IMR-90 (cell line): Measurements from ENCODE around the gene PHPT1. TPM values are rescaled to one million over a fixed set of nuclear protein-coding genes. Genes with fewer than 3 reads are reported as not detected.
A peak's percentile ranks its signal among the peaks of the same experiment; 100 is the strongest.

Experiments
- ATAC-seq: fragments of 200-7000 bp; cut with Tn5 transposase; 2 replicates; pipeline ENCODE4 v1.9.1; 2020; ENCODE audit warnings: low read depth, mild to moderate bottlenecking, moderate library complexity
- BruUV-seq: library from RNA; stranded (reverse); fragments of 400-500 nt; replicated peaks from 2 replicates; lab custom pipeline; 2021; lab: Mats Ljungman, UMichigan
- CTCF ChIA-PET: fragments of 300-600 bp; formaldehyde crosslinking; extraction: SDS; loops from one replicate; lab custom pipeline; 2021; ENCODE audit warnings: antibody characterized with exemption; lab: Yijun Ruan, JAX
- POLR2A ChIA-PET: fragments of 300-600 bp; sonication (Branson Sonifier 250); formaldehyde crosslinking; loops from one replicate; lab custom pipeline; 2022; ENCODE audit warnings: antibody characterized with exemption; ENCODE audit not compliant: unreplicated experiment; lab: Charles Lee
- DNase-seq: peaks from one replicate; pipeline ENCODE4 v3.0.0; 2013
- H2AFZ ChIP-seq: replicated peaks from 2 replicates; pipeline ENCODE3; 2013; ENCODE audit warnings: low read length, mild to moderate bottlenecking; ENCODE audit not compliant: poor library complexity
- H2AK5ac ChIP-seq: 2 replicates; pipeline ENCODE4 v1.6.1; 2013; ENCODE audit warnings: low read depth, low read length, inconsistent platforms
- H2AK9ac ChIP-seq: replicated peaks from 2 replicates; pipeline ENCODE3; 2013; ENCODE audit warnings: mild to moderate bottlenecking, low read depth, low read length, moderate library complexity; ENCODE audit not compliant: poor library complexity
- H2BK120ac ChIP-seq: 2 replicates; pipeline ENCODE4 v1.6.1; 2013; ENCODE audit warnings: low read depth, low read length, inconsistent platforms
- H2BK15ac ChIP-seq: 3 replicates; pipeline ENCODE4 v1.6.1; 2013; ENCODE audit warnings: low read depth, low read length, inconsistent platforms
- H2BK20ac ChIP-seq: 2 replicates; pipeline ENCODE4 v1.6.1; 2013; ENCODE audit warnings: low read depth, mild to moderate bottlenecking, inconsistent platforms, low read length, moderate library complexity
- H2BK5ac ChIP-seq: 2 replicates; pipeline ENCODE4 v1.6.1; 2013; ENCODE audit warnings: mild to moderate bottlenecking, low read depth, low read length, inconsistent platforms; ENCODE audit not compliant: poor library complexity, severe bottlenecking
- H3K14ac ChIP-seq: replicated peaks from 2 replicates; pipeline ENCODE4 v1.6.1; 2013; ENCODE audit warnings: low read depth, low read length, inconsistent platforms
- H3K18ac ChIP-seq: 2 replicates; pipeline ENCODE4 v1.6.1; 2013; ENCODE audit warnings: low read depth, low read length, control low read depth
- H3K23ac ChIP-seq: 2 replicates; pipeline ENCODE4 v1.6.1; 2013; ENCODE audit warnings: low read depth, low read length, inconsistent platforms
- H3K27ac ChIP-seq: 2 replicates; pipeline ENCODE4 v1.5.1; 2013; ENCODE audit warnings: mild to moderate bottlenecking, control low read depth, low read length; ENCODE audit not compliant: insufficient read depth
- H3K27me3 ChIP-seq: 2 replicates; pipeline ENCODE4 v1.6.1; 2013; ENCODE audit warnings: low read length; ENCODE audit not compliant: control insufficient read depth, insufficient read depth
- H3K36me3 ChIP-seq: 2 replicates; pipeline ENCODE4 v1.6.1; 2013; ENCODE audit warnings: low read length, mixed read lengths; ENCODE audit not compliant: control insufficient read depth, insufficient read depth
- H3K4ac ChIP-seq: 2 replicates; pipeline ENCODE4 v1.6.1; 2013; ENCODE audit warnings: low read depth, low read length, inconsistent platforms
- H3K4me1 ChIP-seq: 2 replicates; pipeline ENCODE4 v1.6.1; 2013; ENCODE audit warnings: low read length, mixed read lengths; ENCODE audit not compliant: control insufficient read depth, insufficient read depth
- H3K4me2 ChIP-seq: 2 replicates; pipeline ENCODE4 v1.6.1; 2013; ENCODE audit warnings: low read depth, mild to moderate bottlenecking, control low read depth, low read length, moderate library complexity
- H3K4me3 ChIP-seq: 2 replicates; pipeline ENCODE4 v1.5.1; 2013; ENCODE audit warnings: low read depth, mild to moderate bottlenecking, control low read depth, low read length, moderate library complexity; ENCODE audit not compliant: insufficient read depth
- H3K56ac ChIP-seq: 2 replicates; pipeline ENCODE4 v1.6.1; 2013; ENCODE audit warnings: low read length, inconsistent platforms; ENCODE audit not compliant: insufficient read depth; ENCODE audit errors: extremely low read depth
- H3K79me1 ChIP-seq, 2 experiments: 2 replicates each; pipeline ENCODE4 v1.6.1; 2013; ENCODE audit warnings: low read length in 2 of 2, inconsistent platforms in 1 of 2, low read depth in 1 of 2
- H3K9ac ChIP-seq: 2 replicates; pipeline ENCODE4 v1.6.1; 2013; ENCODE audit warnings: low read depth, low read length, control low read depth
- H3K9me1 ChIP-seq: 2 replicates; pipeline ENCODE4 v1.6.1; 2013; ENCODE audit warnings: low read length, inconsistent platforms; ENCODE audit not compliant: insufficient read depth
- H3K9me3 ChIP-seq: 2 replicates; pipeline ENCODE4 v1.6.1; 2013; ENCODE audit warnings: low read length; ENCODE audit not compliant: control insufficient read depth, insufficient read depth
- H4K20me1 ChIP-seq: 2 replicates; pipeline ENCODE4 v1.6.1; 2013; ENCODE audit warnings: low read length, inconsistent platforms; ENCODE audit not compliant: insufficient read depth
- H4K5ac ChIP-seq: 2 replicates; pipeline ENCODE4 v1.6.1; 2013; ENCODE audit warnings: mild to moderate bottlenecking, low read depth, low read length, control low read depth
- H4K8ac ChIP-seq, 2 experiments: 2 replicates each; pipeline ENCODE4 v1.6.1; 2013; ENCODE audit warnings: low read depth in 2 of 2, low read length in 2 of 2, control low read depth in 1 of 2, inconsistent platforms in 1 of 2
- H4K91ac ChIP-seq: 2 replicates; pipeline ENCODE4 v1.6.1; 2013; ENCODE audit warnings: low read depth, low read length, inconsistent platforms; ENCODE audit not compliant: insufficient read depth
- MXI1 ChIP-seq: IDR thresholded peaks from 2 replicates; pipeline ENCODE4 v1.6.1; 2012; ENCODE audit warnings: low read depth, mild to moderate bottlenecking, low read length, moderate library complexity, borderline replicate concordance
- NFE2L2 ChIP-seq: fragments of 150-350 bp; IDR thresholded peaks from 2 replicates; pipeline ENCODE4 v1.6.1; 2016; ENCODE audit warnings: low read depth, mild to moderate bottlenecking, low read length
- WGBS, 2 experiments: methylation state at CpG; one replicate each; pipeline versions ENCODE4 v1.1.5 to v1.1.7; 2013; ENCODE audit warnings: missing lambda C conversion rate in 2 of 2; ENCODE audit not compliant: insufficient read length in 1 of 2; ENCODE audit errors: extremely low coverage in 2 of 2; 5-methylcytosine and 5-hydroxymethylcytosine counted together
- dilution Hi-C: fragments of 300-500 bp; cut with HindIII; formaldehyde crosslinking; loops from one replicate; pipeline ENCODE4 v1.14.3; 2018; ENCODE audit warnings: low sequenced_read_pairs; ENCODE audit not compliant: unreplicated experiment
- in situ Hi-C: fragments of 300-500 bp; cut with MboI; formaldehyde crosslinking; loops from 3 replicates; pipeline ENCODE4 v1.14.3; 2019; ENCODE audit warnings: low sequenced_read_pairs, inconsistent platforms, mixed read lengths
- intact Hi-C: fragments of 100-400 bp; cut with micrococcal nuclease; formaldehyde crosslinking; loops from 2 replicates; pipeline ENCODE4 v1.10.0; 2022
- polyA plus RNA-seq, 3 experiments: library from polyadenylated mRNA; depleted of rRNA; stranded (reverse); fragments of >200 nt; gene quantifications; 2 replicates each; pipeline ENCODE4 v1.2.3, GENCODE V29; 2012; ENCODE audit warnings: low replicate concordance in 1 of 3
- total RNA-seq: library from RNA; depleted of rRNA; stranded (reverse); fragments of >200 nt; gene quantifications from 2 replicates; pipeline ENCODE4 v1.2.3, GENCODE V29; 2012

Gene PHPT1
- total and polyA plus RNA-seq, 2 of the 4 experiments (the other 2 are of a cell fraction) = 79.8 to 214 TPM

- peak overlapping the region; percentile 85 for H3K9ac ChIP-seq
- peaks cover 13% of the 10 kb centered on the region for H3K4me1 ChIP-seq
- TF ChIP-seq NFE2L2 (no peak), MXI1 (no peak)
- H3K79me1 ChIP-seq = peaks cover 34 to 54% of the 10 kb centered on the region in 2 experiments
- H3K27me3 ChIP-seq = no peaks in the 10 kb centered on the region
- POLR2A ChIA-PET = no interaction called here
- peak overlapping the region; percentile 70; the same call in 1 of the 2 replicates for H3K23ac ChIP-seq
- no peak overlapping the region for H2AK5ac ChIP-seq
- CTCF ChIA-PET = no interaction called here
- no peak overlapping the region for H3K18ac ChIP-seq
- H3K9me3 ChIP-seq = no peaks in the 10 kb centered on the region
- H3K9me1 ChIP-seq = peaks cover 4% of the 10 kb centered on the region
- peaks cover 22% of the 10 kb centered on the region; the same call in 1 of the 2 replicates for H4K20me1 ChIP-seq
- intact Hi-C loops (no loop called here), dilution Hi-C loops (no loop called here), in situ Hi-C loops (no loop called here)
- peak overlapping the region; percentile 39; the same call in 1 of the 2 replicates for H3K56ac ChIP-seq
- no peak overlapping the region for H2BK120ac ChIP-seq
- H2BK20ac ChIP-seq = no peak overlapping the region
- no peak overlapping the region for H2BK5ac ChIP-seq
- BruUV-seq = no TSS peak
- H3K36me3 ChIP-seq = peaks cover 7% of the 10 kb centered on the region
- H2AK9ac ChIP-seq = peak overlapping the region; percentile 81
- ATAC-seq = peak; percentile 5
- WGBS, 2 experiments = 19% methylated on average over 4 of the region's 14 CpGs; no CpG with 5 or more reads in 1 of the 2 experiments
- peak overlapping the region; percentile 90 for H3K4me2 ChIP-seq
- 0 out of 2 replicates have a peak overlapping the region, but pooled peaks have one; percentile 3 for H3K4ac ChIP-seq
- no peak overlapping the region; a peak in 1 of 4 replicates for H4K8ac ChIP-seq
- peak overlapping the region; percentile 32; the same call in 1 of the 2 replicates for H3K27ac ChIP-seq
- no peak overlapping the region for H4K5ac ChIP-seq
- no peak overlapping the region for H2BK15ac ChIP-seq
- H2AFZ ChIP-seq = peak overlapping the region; percentile 99
- peak overlapping the region; percentile 75 for H3K4me3 ChIP-seq
- no peak overlapping the region for H4K91ac ChIP-seq
- H3K14ac ChIP-seq = peak overlapping the region; percentile 48
- DNase-seq = peak; percentile 35
These were observed 40.4 kb upstream of the PHPT1 start for GRCh38 chr9:136808806-136809158.
